NT2/D1 (cell line): ENCODE results near the gene C16orf96.
A peak's percentile ranks its signal among the peaks of the same experiment; 100 is the strongest.

Experiments used
- DNase-seq: peaks from one replicate; pipeline ENCODE4 v3.0.0-alpha.2; 2011; ENCODE audit warnings: low read depth, low spot score
- H3K27me3 ChIP-seq: 2 replicates; pipeline ENCODE4 v1.6.0; 2011; ENCODE audit warnings: mild to moderate bottlenecking; ENCODE audit not compliant: insufficient read length, insufficient read depth
- H3K36me3 ChIP-seq: 2 replicates; pipeline ENCODE4 v1.6.1; 2011; ENCODE audit warnings: mild to moderate bottlenecking, low read length, mixed read lengths; ENCODE audit not compliant: insufficient read depth, insufficient read length
- H3K4me1 ChIP-seq: 2 replicates; pipeline ENCODE4 v1.5.1; 2011; ENCODE audit not compliant: insufficient read depth, insufficient read length
- H3K4me3 ChIP-seq: 2 replicates; pipeline ENCODE4 v1.5.1; 2011; ENCODE audit warnings: low read depth; ENCODE audit not compliant: insufficient read length
- H3K9ac ChIP-seq: 2 replicates; pipeline ENCODE4 v1.6.0; 2011; ENCODE audit warnings: low read depth; ENCODE audit not compliant: insufficient read length
- H3K9me3 ChIP-seq: 2 replicates; pipeline ENCODE4 v1.5.1; 2011; ENCODE audit warnings: mild to moderate bottlenecking, low read length; ENCODE audit not compliant: insufficient read depth
- SUZ12 ChIP-seq: IDR thresholded peaks from 2 replicates; pipeline ENCODE4 v1.6.1; 2011; ENCODE audit not compliant: insufficient read length, insufficient read depth; ENCODE audit errors: extremely low read depth
- YY1 ChIP-seq: IDR thresholded peaks from 2 replicates; pipeline ENCODE4 v1.6.1; 2011; ENCODE audit not compliant: insufficient read length, insufficient read depth
- ZNF274 ChIP-seq: IDR thresholded peaks from 2 replicates; pipeline ENCODE4 v1.6.1; 2011; ENCODE audit warnings: mild to moderate bottlenecking, low read depth, low read length

C16orf96 gene

DNA sequence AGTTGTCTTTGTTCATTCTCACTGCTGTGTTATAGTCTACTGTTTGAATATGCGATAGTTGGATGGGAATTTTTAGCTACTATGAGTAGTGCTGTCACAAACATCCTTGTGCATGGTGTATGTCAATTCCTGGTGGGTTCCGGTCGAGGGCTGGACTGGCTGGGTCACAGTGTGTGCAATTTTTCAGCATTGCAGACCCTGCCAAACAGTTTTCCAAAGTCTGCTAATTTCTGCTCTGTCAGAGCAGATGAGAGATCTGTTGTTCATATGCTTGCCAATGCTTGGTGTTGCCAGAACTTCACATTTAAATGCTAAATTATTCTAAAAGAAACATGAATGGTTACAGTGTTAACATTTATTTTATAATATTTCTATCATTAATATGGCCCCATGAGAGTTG is 3.6 kb upstream of the C16orf96 start:
- no peaks in the 10 kb centered on the region for H3K36me3 ChIP-seq
- H3K9ac ChIP-seq: no peak overlapping the region
- no peaks in the 10 kb centered on the region for H3K9me3 ChIP-seq
- H3K4me3 ChIP-seq: no peak overlapping the region
- no peak for DNase-seq
- peaks cover 4% of the 10 kb centered on the region for H3K4me1 ChIP-seq
- TF ChIP-seq ZNF274 (no peak), YY1 (no peak), SUZ12 (no peak)
- no peaks in the 10 kb centered on the region for H3K27me3 ChIP-seq

DNA sequence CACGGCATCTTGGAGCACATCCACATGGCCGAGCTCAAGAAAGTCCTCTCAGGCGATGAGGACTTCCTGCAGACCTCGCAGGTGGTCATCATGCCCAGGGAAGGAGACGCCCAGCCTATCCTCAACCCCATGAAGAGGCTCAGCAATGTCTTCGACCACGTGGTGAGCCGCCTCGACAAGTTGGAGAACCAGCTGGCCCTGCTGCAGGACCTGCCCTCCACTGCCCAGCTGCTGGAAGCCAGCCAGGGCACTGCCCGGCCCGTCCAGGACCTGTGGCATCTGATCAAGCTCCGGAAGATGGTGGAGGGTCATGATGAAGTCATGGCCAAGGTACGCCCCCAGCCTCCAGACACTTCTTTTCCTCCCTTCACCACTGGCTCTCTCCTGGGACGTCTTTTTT is 440 bp downstream of the C16orf96 start:
- H3K9me3 ChIP-seq: no peaks in the 10 kb centered on the region
- peaks cover 8% of the 10 kb centered on the region for H3K4me1 ChIP-seq
- H3K4me3 ChIP-seq: no peak overlapping the region
- no peaks in the 10 kb centered on the region for H3K27me3 ChIP-seq
- DNase-seq: no peak
- no peak for TF ChIP-seq ZNF274
- TF ChIP-seq SUZ12: no peak
- no peak for TF ChIP-seq YY1
- H3K9ac ChIP-seq: peak overlapping the region; percentile 13
- H3K36me3 ChIP-seq: no peaks in the 10 kb centered on the region

DNA sequence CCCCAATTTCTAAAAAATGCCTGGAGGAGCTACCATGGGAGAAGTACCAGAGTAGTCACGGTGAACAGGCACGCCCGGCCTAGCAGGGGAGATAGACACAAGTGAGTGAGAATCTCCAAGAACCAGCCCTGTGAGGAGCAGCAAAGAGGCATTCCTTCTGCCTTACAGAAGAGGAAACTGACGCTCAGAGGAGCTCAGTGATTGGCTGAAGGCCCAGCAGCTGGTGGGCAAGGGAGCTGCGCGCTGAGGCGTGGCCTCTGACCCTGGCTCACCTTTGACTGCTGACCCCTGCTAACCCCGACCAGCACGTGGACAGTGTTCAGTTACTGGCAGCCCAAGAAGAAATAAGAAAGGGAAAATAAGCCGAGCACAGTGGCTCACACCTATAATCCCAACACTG is 1.8 kb downstream of the C16orf96 start:
- H3K36me3 ChIP-seq: no peaks in the 10 kb centered on the region
- TF ChIP-seq SUZ12 (no peak), ZNF274 (no peak), YY1 (no peak)
- H3K9ac ChIP-seq: no peak overlapping the region
- H3K9me3 ChIP-seq: no peaks in the 10 kb centered on the region
- no peak for DNase-seq
- no peaks in the 10 kb centered on the region for H3K27me3 ChIP-seq
- peaks cover 10% of the 10 kb centered on the region for H3K4me1 ChIP-seq
- no peak overlapping the region for H3K4me3 ChIP-seq

DNA sequence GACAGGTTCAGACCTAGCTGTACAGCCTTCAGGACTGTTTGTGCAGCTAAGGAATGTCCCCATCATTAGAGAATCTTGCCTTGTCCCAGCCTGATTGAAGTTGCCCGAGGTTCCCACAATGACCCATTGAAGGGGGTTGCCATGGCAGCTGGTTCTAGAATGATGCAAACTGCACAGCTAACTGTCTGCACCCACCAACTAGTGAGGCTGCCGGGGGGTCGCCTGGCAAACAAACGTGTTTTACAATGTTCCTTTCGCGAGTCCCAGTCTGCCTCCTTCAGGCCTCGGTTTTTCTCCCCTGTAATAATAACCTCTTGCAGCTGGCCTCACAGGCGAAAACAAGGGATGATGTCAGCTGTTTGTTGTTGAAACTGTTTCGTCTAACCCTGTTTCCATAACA is 5.5 kb downstream of the C16orf96 start:
- no peaks in the 10 kb centered on the region for H3K36me3 ChIP-seq
- no peak for TF ChIP-seq ZNF274
- TF ChIP-seq YY1: no peak
- TF ChIP-seq SUZ12: no peak
- no peaks in the 10 kb centered on the region for H3K27me3 ChIP-seq
- no peak for DNase-seq
- H3K9me3 ChIP-seq: no peaks in the 10 kb centered on the region
- no peak overlapping the region for H3K9ac ChIP-seq
- peaks cover 11% of the 10 kb centered on the region for H3K4me1 ChIP-seq
- H3K4me3 ChIP-seq: no peak overlapping the region

DNA sequence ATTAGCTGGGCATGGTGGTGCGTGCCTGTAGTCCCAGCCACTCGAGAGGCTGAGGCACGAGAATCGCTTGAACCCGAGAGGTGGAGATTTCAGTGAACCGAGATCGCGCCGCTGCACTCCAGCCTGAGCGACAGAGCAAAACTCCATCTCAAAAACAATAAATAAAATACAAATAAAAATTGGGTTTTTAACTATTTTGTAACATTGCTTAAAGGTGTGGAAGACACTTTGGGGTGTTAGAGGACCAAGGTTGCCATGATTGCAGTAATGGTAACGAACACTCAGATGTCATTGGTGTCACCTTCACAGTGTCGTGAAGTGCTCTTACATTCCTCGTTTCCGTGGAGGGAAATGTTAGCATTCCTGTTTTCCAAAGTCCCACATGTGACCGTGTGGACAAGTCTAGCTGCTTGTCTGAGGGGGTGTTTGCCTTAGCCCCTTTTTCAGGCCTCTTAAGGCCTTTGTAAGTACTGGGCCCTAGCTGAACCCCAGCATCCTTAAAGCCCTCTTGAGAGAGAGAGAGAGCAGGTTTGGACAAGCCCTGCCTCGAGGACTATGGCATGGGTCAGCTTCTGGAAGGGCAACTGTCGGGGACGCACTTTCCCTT is 8.6 kb downstream of the C16orf96 start:
- Histone ChIP-seq H3K4me1 (peaks cover 11% of the 10 kb centered on the region), H3K27me3 (peaks cover 3% of the 10 kb centered on the region)

DNA sequence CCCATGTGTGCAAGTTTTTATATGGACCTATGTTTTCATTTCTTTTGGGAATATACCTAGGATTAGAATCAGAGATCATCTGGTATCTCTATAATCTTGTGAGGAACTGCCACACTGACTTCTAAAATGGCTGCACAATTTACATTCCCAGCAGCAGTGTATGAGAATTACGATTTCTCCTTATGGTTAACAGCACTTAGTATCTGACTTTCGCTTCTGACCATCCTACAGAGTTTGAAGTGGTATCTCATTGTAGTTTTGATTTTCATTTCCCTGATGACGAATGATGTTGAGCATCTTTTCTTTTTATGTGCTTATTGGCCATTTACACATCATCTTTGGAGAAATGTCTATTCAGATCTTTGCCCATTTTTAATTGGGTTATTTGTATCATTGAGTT is 10.0 kb downstream of the C16orf96 start:
- no peaks in the 10 kb centered on the region for H3K36me3 ChIP-seq
- H3K9ac ChIP-seq: no peak overlapping the region
- no peak for DNase-seq
- peaks cover 3% of the 10 kb centered on the region for H3K27me3 ChIP-seq
- no peak overlapping the region for H3K4me3 ChIP-seq
- no peaks in the 10 kb centered on the region for H3K9me3 ChIP-seq
- H3K4me1 ChIP-seq: peaks cover 13% of the 10 kb centered on the region
- TF ChIP-seq YY1 (no peak), SUZ12 (no peak), ZNF274 (no peak)

More for the DNA sequence above, 8.6 kb downstream of the C16orf96 start:
- Histone ChIP-seq H3K9ac (no peak overlapping the region), H3K9me3 (no peaks in the 10 kb centered on the region), H3K36me3 (no peaks in the 10 kb centered on the region), H3K4me3 (no peak overlapping the region)
- no peak for DNase-seq
- TF ChIP-seq ZNF274 (no peak), YY1 (no peak), SUZ12 (no peak)

DNA sequence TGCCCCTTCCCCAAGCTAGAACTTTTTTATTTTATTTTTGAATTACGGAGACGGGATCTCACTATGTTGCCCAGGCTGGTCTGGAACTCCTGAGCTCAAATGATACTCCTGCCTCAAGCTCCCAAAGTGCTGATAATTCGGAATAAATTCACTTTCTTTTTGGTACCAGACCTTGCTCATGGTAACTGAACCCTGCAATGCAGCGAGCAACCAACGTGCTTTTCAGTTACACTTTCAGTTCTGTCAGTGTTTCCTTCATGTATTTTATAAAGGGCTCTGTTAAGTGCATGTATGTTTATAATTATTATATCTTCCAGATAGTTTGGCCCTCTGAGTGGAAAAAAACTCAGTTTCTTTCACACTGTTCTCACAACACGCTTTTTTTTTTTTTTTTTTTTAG is 13.9 kb downstream of the C16orf96 start:
- Histone ChIP-seq H3K4me3 (no peak overlapping the region), H3K9ac (no peak overlapping the region)
- no peak for TF ChIP-seq SUZ12
- TF ChIP-seq YY1: no peak
- TF ChIP-seq ZNF274: no peak

More for the DNA sequence above, 13.9 kb downstream of the C16orf96 start:
- no peak for DNase-seq
- Histone ChIP-seq H3K4me1 (peaks cover 8% of the 10 kb centered on the region), H3K27me3 (peaks cover 3% of the 10 kb centered on the region), H3K36me3 (no peaks in the 10 kb centered on the region), H3K9me3 (no peaks in the 10 kb centered on the region)
